HCT116 (cell line): Measurements from ENCODE around the gene NR2C2AP. TPM values are rescaled to one million over a fixed set of nuclear protein-coding genes. Genes with fewer than 3 reads are reported as not detected.

Experiments used
- ATAC-seq: fragments of 200-7000 bp; cut with Tn5 transposase; 2 replicates; pipeline ENCODE4 v1.9.1; 2020; ENCODE audit warnings: mild to moderate bottlenecking, moderate library complexity
- BruUV-seq: library from RNA; stranded (reverse); fragments of 400-500 nt; replicated peaks from 2 replicates; lab custom pipeline; 2021; lab: Mats Ljungman, UMichigan
- CTCF ChIA-PET: fragments of 300-600 bp; sonication (Branson Sonifier 250); formaldehyde crosslinking; loops from one replicate; lab custom pipeline; 2021; ENCODE audit warnings: antibody characterized with exemption; lab: Charles Lee
- POLR2A ChIA-PET: fragments of 300-600, 350-600 bp; sonication (Branson Sonifier 250); formaldehyde crosslinking; loops from one replicate; lab custom pipeline; 2021; ENCODE audit warnings: antibody characterized with exemption; lab: Charles Lee
- RAD21 ChIA-PET, 2 experiments: fragments of 300-600 bp; sonication (Branson Sonifier 250); formaldehyde crosslinking; loops; one replicate each; lab custom pipeline; 2023; ENCODE audit warnings: low total read pairs in 2 of 2; ENCODE audit not compliant: uncharacterized antibody in 2 of 2, unreplicated experiment in 2 of 2, low non-redundant PET in 1 of 2; lab: Charles Lee
- DNase-seq: peaks from one replicate; pipeline ENCODE4 v3.0.0-alpha.2; 2010; ENCODE audit warnings: low read depth, low spot score
- H2AFZ ChIP-seq: fragments of 200-600 bp; shearing (Covaris generic), sonication (generic); 2 replicates; pipeline ENCODE4 v1.6.1; 2017; ENCODE audit warnings: low read depth, mixed run types, mixed read lengths, antibody characterized with exemption, low read length; ENCODE audit not compliant: poor library complexity, severe bottlenecking
- H3K27ac ChIP-seq: 2 replicates; pipeline ENCODE4 v1.5.1; 2012; ENCODE audit warnings: low read depth, low read length
- H3K27me3 ChIP-seq: fragments of 200-600 bp; sonication (generic); 2 replicates; pipeline ENCODE4 v1.6.1; 2016; ENCODE audit warnings: mixed run types, low read length, mixed read lengths; ENCODE audit not compliant: insufficient read depth
- H3K36me3 ChIP-seq, 2 experiments: fragments of 200-500 bp in 1 of 2; fragments of 200-600 bp in 1 of 2; sonication (Bioruptor generic) in 1 of 2; sonication (generic) in 1 of 2; 2 replicates each; pipeline versions ENCODE4 v1.5.1 to v1.6.1; 2014 to 2016; ENCODE audit warnings: low read length in 2 of 2, inconsistent platforms in 1 of 2, mixed read lengths in 1 of 2, mixed run types in 1 of 2; ENCODE audit not compliant: insufficient read depth in 2 of 2, control insufficient read depth in 1 of 2
- H3K4me1 ChIP-seq, 2 experiments: fragments of 200-600 bp in 1 of 2; sonication (generic) in 1 of 2; 2 replicates each; pipeline versions ENCODE4 v1.5.1 to v1.6.1; 2012 to 2017; ENCODE audit warnings: low read length in 2 of 2, inconsistent platforms in 1 of 2, mild to moderate bottlenecking in 1 of 2, mixed read lengths in 1 of 2, mixed run types in 1 of 2, moderate library complexity in 1 of 2; ENCODE audit not compliant: insufficient read depth in 2 of 2, control insufficient read depth in 1 of 2
- H3K4me2 ChIP-seq: fragments of 200-600 bp; sonication (generic); 2 replicates; pipeline ENCODE4 v1.6.1; 2017; ENCODE audit warnings: mixed run types, low read length, mixed read lengths
- H3K4me3 ChIP-seq, 2 experiments: fragments of 200-600 bp in 1 of 2; sonication (generic) in 1 of 2; replicated peaks in 1 of 2; 2 replicates each; pipeline ENCODE4 v1.5.1; 2011 to 2016; ENCODE audit warnings: low read length in 2 of 2, control low read depth in 1 of 2, low read depth in 1 of 2, mild to moderate bottlenecking in 1 of 2, mixed read lengths in 1 of 2, mixed run types in 1 of 2
- H3K79me2 ChIP-seq: fragments of 200-600 bp; sonication (generic); 2 replicates; pipeline ENCODE4 v1.6.1; 2017; ENCODE audit warnings: mild to moderate bottlenecking, mixed run types, low read length, moderate library complexity, mixed read lengths; ENCODE audit not compliant: insufficient read depth
- H3K9ac ChIP-seq: fragments of 200-600 bp; sonication (generic); 2 replicates; pipeline ENCODE4 v1.6.1; 2016; ENCODE audit warnings: low read length, mixed read lengths
- H3K9me2 ChIP-seq: fragments of 200-600 bp; sonication (generic), shearing (Covaris generic); 2 replicates; pipeline ENCODE4 v1.6.1; 2017; ENCODE audit warnings: mixed run types, mild to moderate bottlenecking, moderate library complexity; ENCODE audit not compliant: insufficient read depth
- H3K9me3 ChIP-seq, 2 experiments: fragments of 200-500 bp in 1 of 2; fragments of 200-600 bp in 1 of 2; sonication (Bioruptor generic) in 1 of 2; sonication (generic) in 1 of 2; 2 replicates each; pipeline ENCODE4 v1.6.1; 2014 to 2017; ENCODE audit warnings: low read length in 2 of 2, mixed read lengths in 2 of 2, inconsistent platforms in 1 of 2, low read depth in 1 of 2, mild to moderate bottlenecking in 1 of 2, mixed run types in 1 of 2, moderate library complexity in 1 of 2; ENCODE audit not compliant: control insufficient read depth in 1 of 2, insufficient read depth in 1 of 2
- H4K20me1 ChIP-seq: fragments of 200-600 bp; sonication (generic), shearing (Covaris generic); 2 replicates; pipeline ENCODE4 v1.6.1; 2017; ENCODE audit warnings: mixed run types, mild to moderate bottlenecking, moderate library complexity; ENCODE audit not compliant: insufficient read depth
- CEBPB ChIP-seq: IDR thresholded peaks from 2 replicates; pipeline ENCODE4 v1.6.1; 2012; ENCODE audit warnings: low read depth
- CTCF ChIP-seq, 3 experiments: fragments of 200-600 bp in 1 of 3; sonication (generic) in 1 of 3; IDR thresholded peaks in 2 of 3; conservative IDR thresholded peaks in 1 of 3; 2 replicates each; pipeline ENCODE4 v1.5.1; 2012 to 2017; ENCODE audit warnings: low read depth in 2 of 3, low read length in 2 of 3, antibody characterized with exemption in 1 of 3, borderline replicate concordance in 1 of 3, control low read depth in 1 of 3, mild to moderate bottlenecking in 1 of 3, mixed read lengths in 1 of 3, mixed run types in 1 of 3, moderate library complexity in 1 of 3; ENCODE audit not compliant: insufficient read depth in 1 of 3
- EGR1 ChIP-seq: IDR thresholded peaks from 2 replicates; pipeline ENCODE4 v1.6.1; 2012; ENCODE audit warnings: low read depth
- FOSL1 ChIP-seq: IDR thresholded peaks from 2 replicates; pipeline ENCODE4 v1.6.1; 2012; ENCODE audit warnings: low read depth
- JUND ChIP-seq: IDR thresholded peaks from 2 replicates; pipeline ENCODE4 v1.6.1; 2012
- MAX ChIP-seq: IDR thresholded peaks from 2 replicates; pipeline ENCODE4 v1.6.1; 2012
- POLR2A ChIP-seq: IDR thresholded peaks from 2 replicates; pipeline ENCODE4 v1.7.0; 2011; ENCODE audit warnings: borderline replicate concordance; ENCODE audit not compliant: insufficient read depth, insufficient read length; ENCODE audit errors: extremely low read depth
- RAD21 ChIP-seq: IDR thresholded peaks from 2 replicates; pipeline ENCODE4 v1.6.1; 2012; ENCODE audit warnings: low read depth, mild to moderate bottlenecking
- REST ChIP-seq: IDR thresholded peaks from 2 replicates; pipeline ENCODE4 v1.6.1; 2012; ENCODE audit warnings: low read depth
- SP1 ChIP-seq: IDR thresholded peaks from 2 replicates; pipeline ENCODE4 v1.6.1; 2012; ENCODE audit warnings: low read depth
- SRF ChIP-seq: IDR thresholded peaks from 2 replicates; pipeline ENCODE4 v1.6.1; 2012; ENCODE audit warnings: low read depth
- YY1 ChIP-seq: IDR thresholded peaks from 2 replicates; pipeline ENCODE4 v1.6.1; 2011; ENCODE audit warnings: low read length, low read depth, moderate library complexity, mild to moderate bottlenecking; ENCODE audit not compliant: insufficient replicate concordance; ENCODE audit errors: extremely low read depth
- ZBTB33 ChIP-seq: IDR thresholded peaks from 2 replicates; pipeline ENCODE4 v1.6.1; 2011; ENCODE audit warnings: mild to moderate bottlenecking, low read length, moderate library complexity; ENCODE audit not compliant: insufficient replicate concordance; ENCODE audit errors: extremely low read depth
- ZNF274 ChIP-seq: fragments of 200-500 bp; sonication (Bioruptor generic); IDR thresholded peaks from 2 replicates; pipeline ENCODE4 v1.6.1; 2014; ENCODE audit warnings: mild to moderate bottlenecking, low read depth, low read length, inconsistent platforms
- intact Hi-C: fragments of 100-400 bp; cut with micrococcal nuclease; formaldehyde crosslinking; loops from 2 replicates; pipeline ENCODE4 v1.10.0; 2022
- total RNA-seq: library from RNA; stranded (reverse); gene quantifications from one replicate; pipeline ENCODE4 v1.2.1, GENCODE V29; 2021; ENCODE audit not compliant: unreplicated experiment

Gene NR2C2AP
- total RNA-seq, 1 experiment from 2014 or later, result 45.3 TPM

DNA sequence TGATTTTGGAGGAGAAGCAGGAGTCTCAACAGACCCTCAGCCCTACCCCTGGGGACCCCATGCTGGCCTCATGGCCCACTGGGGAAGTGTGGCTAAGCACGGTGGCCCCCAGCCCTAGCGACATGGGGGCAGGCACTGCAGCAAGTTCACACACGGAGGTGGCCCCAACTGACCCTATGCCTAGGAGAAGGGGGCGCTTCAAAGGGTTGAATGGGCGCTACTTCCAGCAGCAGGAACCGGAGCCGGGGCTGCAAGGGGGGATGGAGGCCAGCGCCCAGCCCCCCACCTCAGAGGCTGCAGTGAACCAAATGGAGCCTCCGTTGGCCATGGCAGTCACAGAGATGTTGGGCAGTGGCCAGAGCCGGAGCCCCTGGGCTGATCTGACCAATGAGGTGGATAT, 23.4 kb upstream of the NR2C2AP start:
- Histone ChIP-seq H3K9me2 (no peaks in the 10 kb centered on the region), H3K27me3 (peaks cover 6% of the 10 kb centered on the region; the same call in 1 of the 2 replicates), H3K4me1 (peaks cover 9 to 14% of the 10 kb centered on the region in 2 experiments), H3K9ac (no peak overlapping the region), H3K79me2 (no peaks in the 10 kb centered on the region), H3K4me3 (no peak overlapping the region), H3K27ac (no peak overlapping the region), H3K36me3 (no peaks in the 10 kb centered on the region), H3K9me3 (peaks cover 0 to 3% of the 10 kb centered on the region in 2 experiments; a peak in 1 of 4 replicates), H2AFZ (no peak overlapping the region), H3K4me2 (no peak overlapping the region), H4K20me1 (no peaks in the 10 kb centered on the region)
- ChIA-PET POLR2A (no interaction called here), RAD21 (no interaction called here), CTCF (interaction anchor here (1.4 kb wide), 1 partner anchor 12 kb away, joined by 3 read pairs; no protein-coding TSS in a partner anchor)
- intact Hi-C loops, result no loop called here
- TF ChIP-seq SRF (no peak), REST (no peak), CEBPB (no peak), POLR2A (no peak), ZBTB33 (no peak), EGR1 (no peak), JUND (no peak), FOSL1 (no peak), ZNF274 (no peak), SP1 (no peak), MAX (no peak), RAD21 (no peak), YY1 (no peak), CTCF (IDR thresholded peaks at IDR 0.05 in 2 of 3, conservative IDR thresholded peaks at IDR 0.05 in 1 of 3; ENCODE audit: borderline replicate concordance in 1 of 3, insufficient read depth in 1 of 3, low read depth in 2 of 3, low read length in 2 of 3) (no peak)
- no peak for DNase-seq
- no TSS peak for BruUV-seq
- no peak for ATAC-seq
